GM18870 (cell line): ENCODE data around the gene PAX5.

ENCODE experiments used
- ATAC-seq: cut with Tn5 transposase; IDR thresholded peaks from one replicate; pipeline ENCODE4 v1.9.1; 2021; ENCODE audit warnings: moderate library complexity; ENCODE audit not compliant: unreplicated experiment

PAX5 gene

DNA sequence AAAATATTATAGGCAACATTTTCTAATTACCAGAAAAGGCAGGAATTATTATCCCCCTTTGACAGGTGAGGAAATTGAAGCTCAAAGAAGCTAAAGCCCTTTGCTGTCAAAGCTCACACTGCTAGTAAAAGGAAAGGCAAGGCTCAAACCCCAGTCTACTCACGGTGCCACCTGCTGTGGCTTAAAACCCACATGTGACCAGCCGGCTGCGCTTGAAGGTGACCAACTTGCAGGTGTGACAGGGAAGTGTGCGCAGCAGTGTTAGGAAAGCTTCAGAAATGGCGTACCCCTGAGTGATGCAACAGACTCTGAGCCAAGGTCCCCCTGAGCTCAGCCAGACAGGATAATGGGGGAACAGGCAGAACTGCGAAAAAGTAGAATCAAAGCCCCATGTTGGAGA, 45.2 kb downstream of the PAX5 start:
- no peak for ATAC-seq

DNA sequence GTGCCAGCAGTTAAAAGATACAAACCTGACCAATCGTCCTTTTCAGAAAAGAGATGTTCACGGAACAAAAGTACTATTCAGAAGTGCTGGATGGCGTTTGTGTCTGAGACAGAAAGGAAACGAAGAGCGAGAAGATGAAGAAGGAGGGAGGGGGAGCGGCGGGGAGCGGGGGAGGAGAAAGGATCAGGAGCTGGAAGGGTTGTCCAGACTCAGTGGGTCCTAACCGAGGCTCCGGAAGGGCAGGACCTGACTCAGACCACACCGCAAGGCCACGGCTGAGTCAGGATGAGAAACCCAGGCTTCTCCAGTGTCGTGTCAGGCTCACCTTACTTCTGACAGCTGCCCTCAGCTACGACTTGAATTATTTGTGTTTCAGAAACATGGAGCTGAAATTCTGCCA, 46.2 kb downstream of the PAX5 start:
- no peak for ATAC-seq

DNA sequence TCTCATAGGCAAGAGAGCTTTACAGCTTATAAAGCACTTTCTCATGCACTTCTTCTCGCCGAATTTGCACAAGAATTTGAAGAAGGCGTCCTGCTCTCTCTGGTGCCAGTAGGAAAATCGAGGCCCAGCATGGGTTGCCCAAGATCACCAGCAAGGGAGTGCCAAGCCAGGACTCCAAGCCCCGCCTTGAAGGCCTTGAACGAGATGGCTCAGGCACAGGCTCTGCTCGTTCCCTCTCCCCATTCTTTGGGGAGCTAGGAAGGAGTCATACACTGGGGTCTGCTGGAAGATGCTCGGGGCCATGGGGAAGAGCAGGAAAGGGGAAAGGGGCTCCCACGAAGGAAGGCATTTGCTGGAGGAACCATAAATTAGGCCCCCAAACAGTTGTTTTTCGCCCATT, 46.7 kb downstream of the PAX5 start:
- ATAC-seq, result no peak

DNA sequence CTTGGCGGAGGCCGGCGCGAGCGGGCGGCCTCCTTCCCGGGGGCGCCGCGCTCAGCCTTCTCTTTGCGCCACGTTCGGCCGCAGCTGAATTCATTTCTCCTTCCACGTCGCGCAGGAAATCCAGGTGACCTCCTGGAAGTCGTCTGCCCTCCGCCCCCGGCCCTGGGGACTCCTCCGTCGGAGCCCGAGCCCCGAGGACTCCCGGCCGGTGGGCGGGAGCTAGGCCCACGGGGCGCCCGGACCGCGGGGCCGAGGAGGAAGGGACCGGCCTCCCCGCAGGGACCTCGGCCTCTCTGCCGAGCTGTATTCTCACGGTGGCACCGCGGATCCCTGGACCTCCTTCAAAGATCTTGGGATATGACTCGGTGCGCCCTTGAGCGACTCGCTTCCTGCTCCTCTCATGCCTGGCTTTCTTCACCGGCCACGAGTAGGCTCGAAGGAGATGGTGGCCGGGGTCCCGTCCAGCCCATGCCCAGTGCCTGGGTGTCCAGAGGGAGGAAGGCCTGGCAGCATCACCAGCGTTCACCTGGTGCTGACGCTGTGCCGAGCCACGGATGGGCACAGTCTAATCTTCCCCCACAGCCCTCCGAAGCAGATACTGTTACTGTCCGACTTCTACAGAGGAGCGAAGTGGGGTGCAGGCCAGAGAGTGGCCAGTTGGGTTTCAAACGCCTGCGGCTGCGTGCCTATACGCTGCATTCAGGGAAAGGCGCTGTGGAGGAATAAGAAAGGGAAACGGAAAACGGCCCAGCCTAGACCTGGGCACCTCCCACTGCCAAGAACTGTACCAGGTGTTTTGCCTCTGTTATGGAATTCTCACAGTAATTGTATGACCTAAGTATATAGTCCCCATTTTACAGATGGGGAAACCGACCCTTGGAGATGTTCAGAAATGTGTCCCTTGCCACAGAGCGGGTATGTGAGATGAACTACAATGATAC, 47.3 kb downstream of the PAX5 start:
- no peak for ATAC-seq

DNA sequence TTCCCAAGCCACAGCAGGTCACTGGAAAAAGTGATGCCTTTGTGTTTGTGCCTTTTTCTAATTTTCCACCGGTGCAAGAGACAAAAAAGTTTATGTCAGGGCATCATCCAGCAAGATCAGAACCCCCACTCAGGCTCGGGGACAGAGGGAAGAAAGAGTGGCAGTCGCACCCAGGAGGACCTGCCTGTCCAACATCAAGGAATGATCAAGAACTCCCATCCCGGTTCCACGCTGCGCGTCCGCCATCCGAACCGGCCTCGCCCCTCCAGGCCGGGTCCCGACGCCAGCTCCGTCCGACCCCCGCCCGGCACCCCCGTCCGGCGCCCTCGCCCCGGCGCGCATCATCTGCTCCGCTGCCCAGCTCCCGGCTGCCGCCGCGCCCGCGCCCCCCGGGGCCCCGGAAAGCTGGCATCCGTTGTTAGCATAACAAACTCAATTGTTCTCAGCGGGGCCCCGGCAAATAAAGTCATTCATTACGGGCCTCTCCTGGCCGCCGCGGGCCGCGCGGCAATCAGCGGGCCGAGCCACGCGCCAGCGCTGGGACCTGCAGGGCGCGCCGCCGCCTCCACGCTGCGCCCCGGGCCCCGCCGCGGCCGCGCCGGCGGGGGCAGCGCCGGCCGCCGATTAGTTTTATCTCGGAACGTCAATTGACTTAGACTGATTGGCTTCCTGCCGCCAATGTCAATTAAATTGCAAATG, 48.1 kb downstream of the PAX5 start:
- no peak for ATAC-seq

DNA sequence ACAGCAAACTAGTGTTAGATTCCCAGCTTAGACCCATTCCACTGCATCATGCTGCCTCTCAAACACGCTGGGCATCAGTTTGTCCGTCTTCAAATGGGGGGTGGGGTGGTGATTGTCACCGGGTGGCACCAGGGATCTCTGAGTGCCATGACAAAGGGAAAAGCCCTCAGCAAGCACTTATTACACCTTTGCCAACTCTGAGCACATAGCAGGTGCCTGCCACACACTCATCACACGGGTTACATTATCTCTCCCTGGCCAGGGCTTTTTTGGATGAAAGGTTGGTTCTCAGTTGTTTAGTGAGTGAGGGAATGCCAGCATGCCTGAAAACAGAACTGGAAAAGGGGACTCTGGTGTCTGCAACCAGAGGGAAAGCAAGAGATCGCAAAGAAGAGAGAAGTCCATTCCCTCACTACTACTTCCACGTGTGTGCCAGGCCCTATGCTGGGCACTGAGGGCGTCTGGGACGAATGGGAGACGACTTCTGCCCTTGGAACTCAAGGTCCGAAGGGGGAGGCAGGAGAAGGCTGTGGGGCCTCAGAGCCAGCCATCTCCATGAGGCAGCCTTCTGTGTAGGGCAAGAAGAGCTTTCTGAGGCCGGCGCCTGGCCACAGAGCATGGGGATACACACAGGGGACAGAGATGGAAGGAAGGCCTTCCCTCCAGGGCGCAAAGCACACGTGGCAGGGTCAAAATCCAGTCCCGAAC, 48.9 kb downstream of the PAX5 start:
- ATAC-seq, result no peak

DNA sequence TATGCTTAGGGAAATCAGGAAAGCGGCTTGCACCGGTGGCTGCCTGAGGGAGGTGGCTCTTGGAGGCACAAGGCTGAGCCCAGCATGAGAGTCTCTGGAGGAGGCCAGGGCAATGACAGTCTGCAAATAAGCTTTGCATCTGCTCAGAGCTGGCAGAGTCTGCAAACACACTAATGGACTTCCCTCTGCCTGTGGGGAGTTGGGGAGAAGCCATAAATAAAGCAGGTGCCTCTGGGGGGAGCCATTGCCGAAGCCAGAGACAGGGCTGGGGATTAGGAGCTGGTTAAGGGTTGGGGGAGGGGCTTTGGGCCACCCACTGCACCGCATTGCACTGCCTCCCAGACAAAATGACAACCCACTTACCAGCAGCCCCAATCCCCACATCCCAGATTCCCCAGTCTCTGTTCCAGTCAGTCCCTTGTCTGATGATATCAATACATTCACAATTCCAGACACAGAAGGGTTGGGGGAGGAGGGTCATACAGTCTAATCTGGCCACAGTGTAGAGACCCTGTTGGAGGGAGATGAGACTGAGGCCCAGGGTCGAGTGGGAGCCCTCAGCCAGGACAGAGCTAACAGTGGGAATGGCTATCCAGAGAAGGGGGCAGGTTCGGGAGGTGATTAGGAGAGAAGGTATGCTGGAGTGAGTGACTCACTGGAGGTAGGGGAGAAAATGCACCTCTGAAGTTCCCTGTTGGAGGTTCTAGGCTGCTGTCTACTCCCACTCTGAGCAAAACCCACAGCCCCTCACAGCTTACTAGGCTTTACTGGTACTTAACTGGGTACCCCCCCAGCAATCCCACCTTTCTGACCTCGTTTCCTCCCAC, 53.7 kb downstream of the PAX5 start:
- no peak for ATAC-seq

DNA sequence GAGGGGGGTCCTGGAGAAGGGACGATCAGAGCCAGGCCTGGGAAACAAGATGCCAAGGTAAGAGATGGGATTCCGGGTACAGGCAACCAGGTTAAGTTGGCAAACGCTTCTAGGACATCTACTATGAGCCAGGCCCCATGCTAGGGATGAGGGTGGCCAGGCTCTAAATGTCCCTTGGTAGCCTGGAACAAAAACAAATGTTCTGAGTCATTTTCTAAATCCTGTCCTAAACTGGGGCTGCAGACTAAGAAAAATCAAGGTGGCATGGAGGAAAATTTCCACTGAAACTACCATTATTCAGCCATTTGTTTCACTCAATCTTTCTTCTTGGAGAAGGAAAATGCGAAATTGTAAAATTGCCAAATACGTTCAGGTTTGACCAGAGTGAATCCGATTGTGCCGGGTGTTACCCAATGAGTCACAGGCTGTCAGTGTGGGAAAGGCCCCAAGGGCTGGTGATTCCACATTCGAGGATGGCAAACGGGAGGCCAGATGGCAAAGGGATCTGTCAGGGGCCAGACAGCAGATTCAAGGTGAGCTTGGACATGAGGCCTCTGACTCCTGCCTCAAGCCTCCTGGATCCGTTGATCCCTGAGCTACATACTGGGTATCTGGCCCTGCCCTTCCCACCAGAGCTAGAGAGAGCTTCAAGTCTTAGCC, 57.6 kb downstream of the PAX5 start:
- ATAC-seq, result no peak

DNA sequence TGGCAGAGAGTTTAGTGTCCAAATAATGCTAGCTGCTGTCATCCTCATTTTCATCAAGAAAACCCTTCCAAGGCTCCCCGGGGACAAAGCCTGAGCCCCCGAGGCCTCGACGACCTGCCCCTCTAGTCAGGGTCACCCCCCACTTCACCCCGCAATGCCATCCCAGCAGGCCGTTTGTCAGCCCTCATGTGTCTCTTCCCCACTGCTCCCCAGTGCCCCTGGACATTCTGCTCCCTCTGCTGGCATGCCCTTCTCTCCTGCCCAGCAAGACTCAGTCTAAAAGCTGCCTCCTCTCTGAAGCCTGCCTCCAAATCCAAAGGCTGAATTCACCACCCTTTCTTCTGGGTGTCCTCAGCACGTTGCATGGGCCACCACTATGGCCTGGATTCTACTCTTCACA, 59.3 kb downstream of the PAX5 start:
- ATAC-seq, result no peak

DNA sequence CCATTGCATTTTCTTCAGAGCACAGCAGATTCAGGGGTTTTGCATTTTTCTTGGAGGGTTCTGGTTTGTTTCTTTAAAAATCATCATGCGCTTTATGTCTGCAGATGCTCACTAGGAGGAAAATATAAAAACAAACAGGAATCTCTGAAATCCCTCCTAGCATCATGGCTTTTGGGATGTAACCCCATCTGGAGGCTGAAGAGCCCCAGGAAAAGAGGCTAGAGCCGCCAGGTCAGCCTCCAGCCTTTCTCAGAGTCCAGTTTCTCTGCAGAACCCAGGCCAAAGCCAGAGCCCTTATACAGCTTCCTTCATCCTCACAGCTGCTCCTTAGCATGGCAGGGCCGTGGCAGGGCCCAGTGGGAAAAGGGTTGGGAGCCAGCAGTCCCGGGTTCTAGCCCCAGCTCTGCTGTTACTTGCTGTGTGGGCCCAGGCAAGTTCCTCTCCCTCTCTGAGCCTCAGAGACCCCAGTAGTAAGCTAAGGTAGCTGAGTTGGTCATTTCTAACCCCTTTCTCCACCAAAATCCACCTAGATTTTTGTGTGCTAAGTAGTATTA, 62.1 kb downstream of the PAX5 start:
- ATAC-seq, result no peak

DNA sequence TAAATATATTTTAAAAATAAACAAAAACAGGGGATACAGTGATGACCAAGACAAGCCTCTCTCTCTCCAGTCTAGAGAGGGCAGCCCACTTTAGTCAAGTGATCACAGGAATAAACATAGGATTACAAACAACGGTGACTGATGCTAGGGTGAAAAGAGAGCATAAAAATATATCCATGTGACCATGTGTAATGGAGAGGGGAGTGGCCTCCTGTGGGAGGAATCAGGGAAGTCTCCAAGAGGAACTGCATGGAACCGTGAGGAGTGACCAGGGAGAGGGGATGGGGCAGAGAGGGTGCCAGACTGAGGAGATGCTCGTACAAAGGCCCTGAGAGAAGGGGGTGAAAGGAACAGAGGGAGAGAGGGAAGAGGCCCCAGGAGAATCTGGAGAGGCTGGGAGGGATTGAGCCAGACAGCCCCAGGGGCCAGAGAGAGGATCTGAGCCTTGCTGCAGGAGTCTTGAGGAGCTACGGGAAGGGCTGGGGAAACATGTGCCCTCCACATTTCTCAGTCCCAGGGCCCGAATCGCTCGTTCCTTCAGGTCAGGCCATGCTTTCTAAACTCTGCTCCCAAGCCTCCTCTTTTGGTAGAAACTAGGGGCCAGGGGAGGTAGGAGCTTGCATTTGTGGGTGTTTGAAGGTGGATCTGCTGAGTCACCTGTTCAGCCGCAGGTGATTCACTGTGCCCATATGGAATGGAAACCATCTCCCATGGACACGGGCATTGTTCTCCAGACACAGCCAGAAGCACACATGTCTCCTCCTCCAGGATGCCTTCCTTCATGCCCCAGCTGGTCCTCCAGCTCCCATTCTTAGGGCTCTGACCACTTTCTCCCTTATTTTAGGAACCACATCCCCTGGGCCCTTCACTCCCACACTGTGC, 63.8 kb downstream of the PAX5 start:
- no peak for ATAC-seq

DNA sequence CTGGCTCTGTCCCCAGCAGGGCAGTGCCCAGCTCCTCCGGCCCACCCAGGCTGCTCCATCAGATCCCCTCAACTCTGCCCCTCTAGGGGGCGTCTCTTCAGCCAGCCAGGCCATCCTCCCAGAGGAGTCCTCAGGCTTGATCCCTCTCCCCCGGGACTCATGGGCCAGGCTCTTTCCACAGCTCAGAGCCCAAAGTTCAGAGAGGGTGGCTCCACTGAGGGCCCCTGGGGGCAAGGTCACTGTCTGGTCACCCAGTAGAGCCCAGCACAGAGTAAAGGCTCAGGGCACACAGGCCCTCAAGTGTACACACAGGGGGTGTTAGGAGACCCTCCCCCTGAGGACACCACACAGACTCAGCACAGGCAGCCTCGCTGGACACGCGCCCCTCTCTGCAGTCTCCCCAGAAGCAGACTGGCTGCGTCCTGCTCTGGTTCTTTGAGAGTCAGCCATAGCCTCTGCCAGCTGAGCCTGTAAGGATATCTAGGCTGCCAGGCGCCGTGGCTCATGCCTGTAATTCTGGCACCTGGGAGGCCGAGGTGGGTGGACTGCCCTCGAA, 64.8 kb downstream of the PAX5 start:
- ATAC-seq, result no peak

DNA sequence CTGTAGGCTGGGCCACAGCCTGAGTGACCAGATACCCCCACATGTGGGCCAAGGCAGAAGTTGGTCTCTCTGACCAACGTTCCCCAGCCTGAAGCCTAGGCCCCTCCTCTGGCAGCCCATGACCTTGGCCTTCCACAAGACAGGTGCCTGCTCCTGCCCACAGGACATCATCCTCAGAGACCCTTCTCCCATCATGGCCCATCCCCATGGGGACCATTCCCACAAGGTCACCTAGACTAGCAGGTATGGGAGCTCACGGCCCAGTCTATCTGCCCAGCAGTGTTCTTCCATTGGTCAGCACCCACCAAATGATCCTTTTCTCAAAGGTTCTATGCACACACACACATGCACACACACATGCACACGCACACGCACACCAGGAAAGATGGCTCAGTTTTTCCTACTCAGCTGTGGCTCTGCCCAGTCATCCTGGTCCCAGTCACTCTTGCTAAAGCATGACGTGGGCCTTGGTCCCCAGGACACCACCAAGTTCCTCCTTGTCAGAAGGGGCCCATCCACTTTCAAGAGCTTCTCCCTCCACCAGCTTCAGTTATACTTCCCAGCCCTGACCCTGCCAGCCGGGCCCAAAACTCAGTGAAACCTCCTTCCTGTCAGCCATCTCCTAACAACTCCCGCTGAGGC, 65.4 kb downstream of the PAX5 start:
- no peak for ATAC-seq

DNA sequence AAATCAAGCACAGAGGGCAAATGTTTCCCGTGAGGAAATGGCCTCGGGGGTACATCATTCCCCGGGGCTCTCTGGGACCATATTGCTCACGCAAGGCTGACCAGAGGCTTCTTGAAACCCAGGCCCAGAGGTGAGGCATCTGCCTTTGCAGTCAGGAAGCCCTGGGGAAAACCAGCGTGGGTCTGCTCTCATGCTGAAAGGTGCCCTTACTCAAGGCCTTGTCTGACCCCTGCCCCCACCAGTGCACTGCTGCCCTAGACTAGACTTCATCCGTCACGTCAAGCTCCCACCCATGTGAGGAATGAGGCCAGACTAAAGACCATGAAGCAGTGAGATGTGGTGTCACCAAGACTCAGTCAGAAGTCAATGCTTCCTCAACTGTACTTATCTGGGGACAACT, 66.1 kb downstream of the PAX5 start:
- no peak for ATAC-seq

DNA sequence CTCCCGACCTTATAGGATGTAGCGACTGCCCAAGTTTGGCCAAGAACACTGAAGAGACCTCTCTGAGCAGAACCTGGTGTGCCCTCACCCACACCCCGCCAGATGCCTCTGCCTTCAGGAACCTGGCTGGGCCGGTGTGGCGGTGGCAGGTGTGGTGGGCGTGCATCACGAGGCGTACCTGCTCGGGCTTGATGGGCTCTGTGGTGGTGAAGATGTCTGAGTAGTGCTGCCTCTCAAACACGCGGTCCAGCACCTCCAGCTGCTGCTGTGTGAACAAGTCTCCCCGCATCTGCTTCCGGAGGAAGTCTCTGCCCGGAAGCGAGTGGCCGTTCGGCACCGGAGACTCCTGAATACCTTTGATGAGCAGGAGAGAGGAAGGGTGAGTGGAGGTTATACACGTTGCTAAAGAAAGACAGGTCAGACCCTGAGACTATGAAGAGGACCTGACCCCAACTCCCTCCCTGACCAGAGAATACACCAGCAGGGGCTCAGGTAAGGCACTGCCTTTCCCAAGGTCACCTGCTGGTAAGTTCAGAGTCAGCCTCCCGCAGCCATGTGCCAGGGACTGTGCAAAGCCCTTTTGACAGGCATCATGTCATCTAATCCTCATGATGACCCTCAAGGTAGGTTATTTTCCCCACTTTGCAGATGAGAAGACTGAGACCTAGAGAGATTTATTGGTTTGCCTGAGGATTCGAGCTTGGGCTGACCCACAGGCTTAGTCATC, 67.5 kb downstream of the PAX5 start:
- no peak for ATAC-seq

DNA sequence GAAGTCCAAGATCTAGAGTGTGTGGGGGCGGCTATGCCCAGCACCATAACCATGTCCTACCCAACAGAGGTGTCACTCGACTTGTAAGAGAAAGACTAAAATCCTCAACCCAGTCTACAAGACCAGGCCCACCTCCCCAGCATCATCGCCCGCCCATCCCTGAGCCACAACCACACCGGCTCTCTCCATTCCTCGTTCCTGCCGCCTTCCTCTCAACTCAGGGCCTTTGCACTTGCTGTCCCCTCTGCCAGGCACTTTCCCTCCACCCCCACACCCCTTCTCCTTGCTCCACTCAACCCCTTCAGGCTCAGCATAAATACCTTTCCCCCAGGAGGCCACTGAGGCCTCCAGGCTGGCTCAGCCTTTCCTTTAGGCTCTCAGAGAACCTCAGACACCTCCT, 69.3 kb downstream of the PAX5 start:
- no peak for ATAC-seq

DNA sequence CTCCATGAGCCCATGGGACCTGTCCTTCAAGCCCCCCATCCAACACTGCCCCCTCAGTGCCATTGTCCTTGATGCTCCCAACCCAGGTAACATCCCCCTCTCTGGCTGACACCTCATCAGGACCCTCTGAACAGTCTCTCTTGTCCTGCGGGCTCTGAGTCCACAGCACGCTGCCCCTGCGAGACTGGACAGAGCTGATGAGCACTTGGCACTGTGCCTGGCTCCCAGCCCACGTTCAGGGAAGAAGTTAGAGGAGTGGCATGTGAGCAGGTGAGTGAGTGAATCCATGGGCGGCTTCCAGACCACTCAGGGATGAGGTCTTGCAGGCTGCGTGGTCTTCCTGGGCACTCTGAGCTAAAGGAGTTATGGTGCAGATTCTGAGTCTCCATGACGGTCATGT, 70.7 kb downstream of the PAX5 start:
- no peak for ATAC-seq

DNA sequence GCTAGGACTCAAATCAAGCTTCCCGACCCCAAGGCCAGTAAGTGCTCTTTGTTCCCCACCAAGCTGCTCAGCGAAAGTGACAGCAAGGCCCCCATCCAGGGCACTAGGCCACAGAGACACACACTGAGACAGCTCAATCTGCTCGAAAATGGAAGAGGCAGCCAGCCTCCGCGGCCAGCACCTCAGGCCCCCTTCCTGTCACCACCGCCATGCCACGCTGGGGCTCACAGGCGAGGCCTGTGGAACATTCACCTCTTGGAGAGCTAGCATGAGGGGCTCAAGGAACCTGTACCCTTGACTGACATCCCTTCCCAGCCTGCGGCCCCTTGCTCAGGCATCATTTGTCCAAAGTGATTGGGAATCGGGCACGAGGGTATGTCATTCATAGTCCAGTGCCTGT, 71.4 kb downstream of the PAX5 start:
- no peak for ATAC-seq
